Adrenal gland (tissue), 12 donors: ENCODE results near the gene ACYP1. TPM values are rescaled to one million over a fixed set of nuclear protein-coding genes. Genes with fewer than 3 reads are reported as not detected.
A peak's percentile ranks its signal among the peaks of the same experiment; 100 is the strongest.

Experiments
- DNase-seq, 7 donors: peaks; one replicate each; pipeline ENCODE4 v3.0.0-alpha.2; 2019 to 2020
- H3K27ac ChIP-seq, 5 donors: fragments of 200-600 bp; sonication (generic) in 4 of 5; 1 replicate in 3 of 5; 2 replicates in 2 of 5; pipeline versions ENCODE4 v1.5.1 to v1.8.0; 2016 to 2020; ENCODE audit warnings: mild to moderate bottlenecking in 1 of 5
- H3K27me3 ChIP-seq: fragments of 200-600 bp; 2 replicates; pipeline ENCODE4 v1.8.0; 2021
- H3K36me3 ChIP-seq, 2 donors: fragments of 200-600 bp; replicated peaks in 1 of 2; 1 replicate in 1 of 2; 2 replicates in 1 of 2; pipeline versions ENCODE4 v1.5.1 to v1.8.0; 2018 to 2022
- H3K4me1 ChIP-seq, 2 donors: fragments of 200-600 bp; replicated peaks in 1 of 2; 1 replicate in 1 of 2; 2 replicates in 1 of 2; pipeline versions ENCODE4 v1.5.1 to v1.8.0; 2018 to 2021
- H3K4me3 ChIP-seq, 4 donors: fragments of 200-600 bp; sonication (generic) in 3 of 4; one replicate each; pipeline ENCODE4 v1.5.1; 2016 to 2018
- H3K9me3 ChIP-seq, 3 donors: fragments of 200-600 bp; sonication (generic) in 1 of 3; replicated peaks in 1 of 3; 1 replicate in 2 of 3; 2 replicates in 1 of 3; pipeline versions ENCODE4 v1.5.1 to v1.8.0; 2016 to 2021
- CTCF ChIP-seq, 6 experiments: fragments of 450-650 bp in 4 of 6; fragments of 200-600 bp in 2 of 6; sonication (generic) in 1 of 6; IDR thresholded peaks; 1 replicate in 5 of 6; 2 replicates in 1 of 6; pipeline versions ENCODE4 v1.5.1 to v1.8.0; 2016 to 2021; ENCODE audit warnings: antibody characterized with exemption in 6 of 6, mild to moderate bottlenecking in 2 of 6, moderate library complexity in 1 of 6
- POLR2A ChIP-seq, 2 donors: fragments of 450-650 bp; IDR thresholded peaks; one replicate each; pipeline ENCODE4 v1.6.1; 2017; ENCODE audit warnings: antibody characterized with exemption in 2 of 2, mild to moderate bottlenecking in 2 of 2, moderate library complexity in 1 of 2
- WGBS, 4 donors: extraction: QIAGEN DNeasy Blood & Tissue Kit in 2 of 4; methylation state at CpG; one replicate each; pipeline versions ENCODE4 v1.1.5 to v1.1.7; 2013 to 2017; 5-methylcytosine and 5-hydroxymethylcytosine counted together
- intact Hi-C, 2 donors: fragments of 100-400 bp; cut with DNase I; formaldehyde crosslinking; loops; one replicate each; pipeline versions ENCODE4 v1.14.1 to v1.15.0; 2022 to 2023
- polyA plus RNA-seq, 3 donors: library from polyadenylated mRNA; stranded (reverse); fragments of 200-250 nt in 2 of 3; fragments of 350-450 nt in 1 of 3; fragmentation: Illumina TruSeq in 1 of 3; extraction: RNeasy Lipid Tissue Mini Kit (QIAGEN cat#74804) in 1 of 3; gene quantifications; one replicate each; pipeline ENCODE4 v1.2.3, GENCODE V29; 2013 to 2014
- total RNA-seq, 9 donors: library from RNA; depleted of rRNA in 4 of 9; stranded (reverse); fragments of >200 nt in 4 of 9; fragments of 120-200 nt in 1 of 9; fragmentation: NEBNext Ultra II Directional in 1 of 9; extraction: Animal tissue kit (Norgen Biotek cat#: 25700) in 1 of 9; gene quantifications; one replicate each; pipeline versions ENCODE4 v1.1.0 to v1.2.4, GENCODE V29; 2013 to 2023
- donor health status: healthy with polysubstance abuse.
- donor health status: Bipolar disorder and iron deficiency.
- donor health status: DM: yes; HTN: yes; CAD: no.
- donor health status: DM: no; HTN: no; CAD: no.
- donor health status: DM: no; HTN: no; CAD: no.
- donor health status: DM: yes; HTN: yes; CAD: no.

Gene ACYP1
- total and polyA plus RNA-seq, 12 donors = 11.5 to 73.0 (median 23.7) TPM

DNA sequence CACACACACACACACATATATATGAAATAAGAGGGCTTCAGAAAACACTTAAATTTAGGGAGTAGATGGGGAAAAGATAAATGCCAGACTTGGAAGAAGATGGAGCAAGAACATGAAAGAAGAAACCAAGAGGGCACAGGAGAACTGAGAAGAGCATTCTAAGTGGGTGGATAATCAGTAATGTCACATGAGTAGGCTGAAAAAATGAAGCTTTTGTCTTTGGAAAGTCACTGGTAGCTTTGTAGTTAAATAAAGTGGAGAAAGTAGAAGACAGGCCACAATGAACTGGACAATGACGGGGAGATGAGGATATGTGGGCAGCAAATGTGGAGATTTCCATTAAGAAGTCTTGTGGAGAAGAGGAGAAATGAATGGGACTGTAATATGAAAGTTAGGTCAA lies 3.4 kb upstream of the ACYP1 start:
- intact Hi-C loops = loop anchor here in 1 of 2 donors (10.0 kb wide), 1 partner anchor 62 kb away; the partner anchor contains the start of gene EIF2B2
- no peaks in the 10 kb centered on the region for H3K36me3 ChIP-seq
- H3K4me3 ChIP-seq = no peak overlapping the region
- H3K27ac ChIP-seq = peak overlapping the region in 1 of 5 donors; percentile 91
- TF ChIP-seq POLR2A (IDR thresholded peaks at IDR 0.05) = no peak
- TF ChIP-seq CTCF (IDR thresholded peaks at IDR 0.05) = no peak
- no peaks in the 10 kb centered on the region for H3K9me3 ChIP-seq
- peaks cover 19 to 34% of the 10 kb centered on the region in 2 donors for H3K4me1 ChIP-seq
- H3K27me3 ChIP-seq = no peaks in the 10 kb centered on the region
- 86 to 100% (median 91%) methylated on average over 1 of the region's 1 CpG for WGBS, 4 donors
- DNase-seq = no peak

GRCh38 chr14:75066691-75067090 lies 2.9 kb upstream of the ACYP1 start:
- peaks cover 19 to 34% of the 10 kb centered on the region in 2 donors for H3K4me1 ChIP-seq
- H3K27me3 ChIP-seq = no peaks in the 10 kb centered on the region
- 92 to 95% (median 94%) methylated on average over 3 of the region's 3 CpGs for WGBS, 4 donors
- intact Hi-C loops = loop anchor here in 1 of 2 donors (10.0 kb wide), 1 partner anchor 62 kb away; the partner anchor contains the start of gene EIF2B2
- H3K9me3 ChIP-seq = no peaks in the 10 kb centered on the region
- TF ChIP-seq CTCF (IDR thresholded peaks at IDR 0.05) = no peak
- no peak for TF ChIP-seq POLR2A (IDR thresholded peaks at IDR 0.05)
- H3K27ac ChIP-seq = no peak overlapping the region
- H3K36me3 ChIP-seq = no peaks in the 10 kb centered on the region
- no peak overlapping the region for H3K4me3 ChIP-seq
- no peak for DNase-seq

- peak overlapping the region in 2 of 4 donors; percentile 60 to 89 for H3K4me3 ChIP-seq
- H3K9me3 ChIP-seq = no peaks in the 10 kb centered on the region
- intact Hi-C loops = loop anchor here in 1 of 2 donors (10.0 kb wide), 1 partner anchor 59 kb away; the partner anchor contains the start of gene EIF2B2
- H3K36me3 ChIP-seq = no peaks in the 10 kb centered on the region
- no peak overlapping the region for H3K27ac ChIP-seq
- H3K4me1 ChIP-seq = peaks cover 10 to 27% of the 10 kb centered on the region in 2 donors
- TF ChIP-seq CTCF (IDR thresholded peaks at IDR 0.05) (no peak), POLR2A (IDR thresholded peaks at IDR 0.05) (no peak)
- no peaks in the 10 kb centered on the region for H3K27me3 ChIP-seq
- WGBS, 4 donors = 54 to 59% (median 56%) methylated on average over 8 of the region's 8 CpGs
- DNase-seq = no peak
Measured at GRCh38 chr14:75064205-75064567, 362 bp upstream of the ACYP1 start.

DNA sequence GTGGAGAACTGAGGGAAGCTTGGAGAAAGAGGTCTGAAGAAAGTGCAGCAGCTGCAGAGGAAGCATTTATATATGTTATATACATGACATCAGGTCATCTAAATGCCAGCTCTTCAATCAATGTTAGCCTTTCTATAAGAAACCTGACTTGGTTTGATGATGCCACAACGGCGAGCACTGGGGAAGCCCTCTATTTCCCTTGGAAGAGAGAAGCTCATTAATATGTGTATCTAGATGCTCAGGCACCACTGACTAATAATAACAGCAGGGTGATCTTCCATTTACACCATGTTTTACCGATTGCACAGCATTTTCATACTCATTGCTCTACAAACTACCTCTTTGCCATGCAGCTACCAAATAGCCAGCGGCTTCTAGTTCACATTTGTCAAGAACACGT lies 811 bp downstream of the ACYP1 start:
- TF ChIP-seq CTCF (IDR thresholded peaks at IDR 0.05) = no peak
- TF ChIP-seq POLR2A (IDR thresholded peaks at IDR 0.05) = no peak
- DNase-seq = no peak
- WGBS, 4 donors = 21 to 26% (median 24%) methylated on average over 5 of the region's 5 CpGs
- Histone ChIP-seq H3K36me3 (no peaks in the 10 kb centered on the region), H3K27me3 (no peaks in the 10 kb centered on the region), H3K9me3 (no peaks in the 10 kb centered on the region), H3K4me1 (peaks cover 3 to 21% of the 10 kb centered on the region in 2 donors), H3K4me3 (peak overlapping the region in 1 of 4 donors; percentile 60), H3K27ac (peak overlapping the region in 1 of 5 donors; percentile 21)
- intact Hi-C loops = loop anchor here in 1 of 2 donors (10.0 kb wide), 1 partner anchor 58 kb away; the partner anchor contains the start of gene EIF2B2
